Measurements from ENCODE around the gene MLYCD.

The MLYCD gene

DNA sequence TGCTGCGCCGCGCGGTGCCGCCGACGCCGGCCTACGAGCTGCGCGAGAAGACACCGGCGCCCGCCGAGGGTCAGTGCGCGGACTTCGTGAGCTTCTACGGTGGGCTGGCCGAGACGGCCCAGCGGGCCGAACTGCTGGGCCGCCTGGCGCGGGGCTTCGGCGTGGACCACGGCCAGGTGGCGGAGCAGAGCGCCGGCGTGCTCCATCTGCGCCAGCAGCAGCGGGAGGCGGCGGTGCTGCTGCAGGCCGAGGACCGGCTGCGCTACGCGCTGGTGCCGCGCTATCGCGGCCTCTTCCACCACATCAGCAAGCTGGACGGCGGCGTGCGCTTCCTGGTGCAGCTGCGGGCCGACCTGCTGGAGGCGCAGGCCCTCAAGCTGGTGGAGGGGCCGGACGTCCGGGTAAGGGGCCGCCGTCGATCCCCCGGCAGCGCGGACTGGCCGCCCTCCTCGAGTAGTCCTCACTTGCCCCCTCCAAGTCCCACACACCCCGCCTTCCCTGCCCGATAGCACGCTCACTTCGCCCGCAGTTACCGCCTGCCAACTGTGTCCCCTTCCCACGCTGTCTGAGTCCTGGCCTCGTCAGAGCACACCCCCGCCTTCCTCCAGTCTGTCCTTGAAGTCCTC, 470 bp downstream of the MLYCD start:
- DNase-seq: peak in 20 of 56 donors; percentile 9 to 59 (median 44)

GRCh38 chr16:83899978-83900377, 1.1 kb downstream of the MLYCD start:
- DNase-seq: no peak

DNA sequence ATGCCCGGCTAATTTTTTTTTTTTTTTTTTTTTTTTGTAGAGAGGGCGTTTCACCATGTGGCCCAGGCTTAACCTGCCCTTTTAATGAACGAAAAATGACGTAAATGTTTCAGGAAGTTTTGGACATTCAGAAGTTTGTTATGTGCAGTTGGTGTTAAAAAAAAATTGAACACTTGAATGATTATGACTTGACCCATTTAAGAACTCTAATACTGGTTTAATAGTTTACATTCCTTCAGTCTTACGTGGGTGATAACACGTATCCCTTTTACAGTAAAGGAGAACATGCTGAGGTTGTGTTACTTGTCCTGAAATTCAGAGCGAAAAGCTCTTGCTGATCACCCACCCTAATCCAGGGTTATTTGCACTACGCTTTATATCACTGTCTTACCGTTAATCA, 1.7 kb downstream of the MLYCD start:
- no peak for DNase-seq

- peak in 1 of 56 donors; percentile 46 for DNase-seq
Measured at GRCh38 chr16:83901101-83901500, 2.2 kb downstream of the MLYCD start.

DNA sequence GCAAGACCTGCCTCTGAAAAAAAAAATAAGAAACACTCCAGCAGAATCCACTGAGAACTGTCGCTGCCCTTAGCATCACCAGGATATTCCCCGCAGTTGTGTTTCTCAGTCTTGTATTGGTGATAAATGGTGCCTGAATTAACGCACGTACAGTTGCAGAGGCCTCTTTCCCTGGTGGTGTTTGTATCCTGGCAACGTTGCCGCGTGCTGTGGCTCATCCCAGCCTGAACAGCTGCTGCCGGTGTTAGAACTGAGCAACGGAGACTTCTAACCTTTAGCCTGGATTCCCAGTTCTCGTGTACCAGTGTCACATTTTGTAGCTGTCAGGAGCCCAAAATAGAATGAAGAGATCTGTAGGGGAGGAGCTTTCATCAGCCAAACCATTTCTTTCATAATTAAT, 4.8 kb downstream of the MLYCD start:
- peak in 27 of 56 donors; percentile 4 to 66 (median 29) for DNase-seq

DNA sequence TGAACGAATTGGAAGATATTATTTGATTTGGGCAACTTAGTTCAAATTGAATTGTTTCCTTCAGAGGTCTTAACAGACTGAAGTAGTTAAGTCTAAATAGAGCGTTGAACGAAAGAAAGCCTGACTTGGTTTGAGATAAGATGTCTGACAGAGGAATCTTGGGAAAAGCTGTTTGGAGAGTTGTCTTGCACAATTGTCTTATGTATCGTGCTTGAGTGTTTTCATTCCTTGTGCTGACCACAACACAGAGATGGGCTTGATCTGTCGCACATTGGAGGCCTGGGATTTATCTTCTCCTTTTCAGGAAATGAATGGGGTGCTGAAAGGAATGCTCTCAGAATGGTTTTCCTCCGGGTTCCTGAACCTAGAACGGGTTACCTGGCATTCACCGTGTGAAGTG, 7.8 kb downstream of the MLYCD start:
- no peak for DNase-seq

DNA sequence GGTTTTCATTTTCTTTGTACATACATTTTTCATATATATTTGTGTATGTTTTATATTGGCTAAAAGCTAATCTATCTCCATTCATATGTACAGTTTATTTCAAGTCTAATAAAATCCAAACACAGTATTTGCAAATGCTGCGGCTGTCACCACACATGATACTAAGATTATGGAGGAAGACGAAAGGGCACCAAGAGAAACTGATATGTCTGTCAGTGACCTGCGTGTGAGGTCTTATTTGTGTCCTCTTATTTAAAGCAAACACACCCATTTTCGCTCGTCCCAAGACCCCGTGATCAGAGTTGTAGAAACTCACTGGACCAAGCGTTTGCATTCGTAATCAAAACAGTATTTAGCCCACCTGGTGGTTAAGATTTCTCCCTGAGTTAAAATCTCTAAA, 8.2 kb downstream of the MLYCD start:
- DNase-seq: no peak

DNA sequence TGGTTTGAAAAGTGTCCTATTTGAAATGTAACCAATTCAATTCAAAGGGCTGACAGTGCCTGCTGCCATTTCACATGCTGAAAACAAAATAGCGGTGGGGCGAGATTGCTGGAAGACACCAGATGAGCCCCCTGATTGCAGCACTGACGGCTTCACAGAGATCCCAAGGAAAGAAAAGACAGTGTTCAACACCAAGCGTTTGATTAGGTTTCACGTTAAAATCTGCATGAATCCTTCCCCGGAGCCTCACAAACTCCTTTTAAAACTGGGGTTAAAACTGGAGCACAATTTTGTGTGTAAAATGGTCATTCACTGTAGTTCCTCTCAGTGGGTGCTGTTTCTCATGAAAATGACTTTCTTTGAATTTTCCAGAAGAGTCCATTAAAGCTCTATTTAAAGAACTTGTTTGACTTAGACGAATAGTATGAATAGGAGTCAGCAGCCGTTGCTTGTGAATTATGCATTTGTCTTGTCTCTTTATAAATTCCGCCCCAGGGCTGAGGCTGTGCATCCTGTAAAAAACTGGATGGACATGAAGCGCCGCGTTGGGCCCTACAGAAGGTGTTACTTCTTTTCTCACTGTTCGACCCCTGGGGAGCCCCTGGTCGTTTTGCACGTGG, 8.8 kb downstream of the MLYCD start:
- DNase-seq: no peak

DNA sequence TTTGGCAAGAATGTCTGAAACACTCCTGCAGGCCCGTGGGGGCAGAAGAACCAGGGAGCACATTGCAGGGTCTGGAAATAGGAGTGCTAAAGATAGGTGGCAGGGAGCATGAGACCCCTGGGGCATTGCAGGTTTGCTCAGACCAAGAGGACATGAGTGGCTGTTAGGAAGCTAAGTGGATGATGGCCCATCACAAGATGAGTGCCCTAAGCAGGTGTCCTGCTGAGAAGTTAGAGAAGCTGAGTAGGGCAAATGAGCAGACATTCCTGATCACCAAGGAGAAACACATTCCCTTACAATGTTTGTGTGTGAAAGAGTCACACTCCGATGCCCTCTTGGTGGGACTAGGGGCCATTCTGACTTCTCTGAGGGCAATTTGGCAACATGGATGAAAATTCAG, 9.9 kb downstream of the MLYCD start:
- no peak for DNase-seq

DNA sequence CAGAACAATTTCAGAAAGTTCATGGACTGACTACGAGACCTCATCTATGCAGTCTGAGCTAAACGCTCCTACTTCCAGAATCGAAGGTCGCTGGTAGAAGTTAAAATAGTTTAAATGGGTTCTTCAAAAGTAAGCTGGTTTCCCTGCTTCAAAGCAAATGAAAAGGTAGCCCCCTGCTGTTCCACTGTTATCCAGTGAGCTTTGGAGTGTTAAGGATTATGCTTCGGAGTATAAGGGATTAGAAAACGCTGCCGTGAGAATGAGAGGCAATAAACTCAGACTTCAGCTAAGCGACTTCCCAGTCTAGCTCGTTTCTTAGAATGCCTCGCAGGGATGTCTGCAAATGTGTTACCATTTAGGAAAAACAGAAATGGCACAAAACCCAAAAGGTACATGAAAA, 12.4 kb downstream of the MLYCD start:
- no peak for DNase-seq

- no peak for DNase-seq
Measured at GRCh38 chr16:83912519-83913244, 13.8 kb downstream of the MLYCD start.

GRCh38 chr16:83913245-83913633, 14.3 kb downstream of the MLYCD start:
- DNase-seq: no peak

- no peak for DNase-seq
Measured at GRCh38 chr16:83914091-83914710, 15.3 kb downstream of the MLYCD start.

DNA sequence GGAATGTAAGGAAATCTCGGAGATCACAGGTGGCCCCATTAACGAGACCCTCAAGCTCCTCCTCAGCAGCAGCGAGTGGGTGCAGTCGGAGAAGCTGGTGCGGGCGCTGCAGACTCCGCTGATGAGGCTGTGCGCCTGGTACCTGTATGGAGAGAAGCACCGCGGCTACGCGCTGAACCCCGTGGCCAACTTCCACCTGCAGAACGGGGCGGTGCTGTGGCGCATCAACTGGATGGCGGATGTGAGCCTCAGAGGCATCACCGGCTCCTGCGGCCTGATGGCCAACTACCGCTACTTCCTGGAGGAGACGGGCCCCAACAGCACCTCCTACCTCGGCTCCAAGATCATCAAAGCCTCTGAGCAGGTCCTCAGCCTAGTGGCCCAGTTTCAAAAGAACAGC, 16.2 kb downstream of the MLYCD start:
- DNase-seq: no peak

GRCh38 chr16:83915491-83915890, 16.6 kb downstream of the MLYCD start:
- DNase-seq: no peak

- no peak for DNase-seq
Measured at GRCh38 chr16:83917152-83918120, 18.5 kb downstream of the MLYCD start.

DNA sequence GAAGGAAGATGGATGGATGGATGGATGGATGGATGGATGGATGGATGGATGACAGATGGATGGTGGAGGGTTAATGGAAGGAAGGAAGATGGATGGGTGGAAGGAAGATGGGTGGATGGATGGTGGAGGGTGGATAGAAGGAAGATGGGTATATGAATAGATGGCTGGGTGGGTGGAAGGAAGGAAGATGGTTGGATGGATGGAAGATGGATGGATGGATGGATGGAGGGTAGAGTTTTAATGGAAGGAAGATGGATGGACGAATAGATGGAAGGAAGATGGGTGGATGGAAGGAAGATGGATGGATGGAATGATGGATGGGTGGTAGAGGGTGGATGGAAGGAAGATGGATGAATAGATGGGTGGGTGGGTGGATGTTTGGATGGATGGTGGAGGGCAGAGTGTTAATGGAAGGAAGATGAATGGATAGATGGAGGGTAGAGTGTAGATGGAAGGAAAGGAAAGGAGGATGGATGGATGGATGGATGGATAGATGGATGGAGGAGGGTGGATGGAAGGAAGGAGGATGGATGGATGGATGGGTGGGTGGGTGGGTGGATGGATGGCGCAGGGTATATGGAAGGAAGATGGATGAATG, 22.1 kb downstream of the MLYCD start:
- no peak for DNase-seq

DNA sequence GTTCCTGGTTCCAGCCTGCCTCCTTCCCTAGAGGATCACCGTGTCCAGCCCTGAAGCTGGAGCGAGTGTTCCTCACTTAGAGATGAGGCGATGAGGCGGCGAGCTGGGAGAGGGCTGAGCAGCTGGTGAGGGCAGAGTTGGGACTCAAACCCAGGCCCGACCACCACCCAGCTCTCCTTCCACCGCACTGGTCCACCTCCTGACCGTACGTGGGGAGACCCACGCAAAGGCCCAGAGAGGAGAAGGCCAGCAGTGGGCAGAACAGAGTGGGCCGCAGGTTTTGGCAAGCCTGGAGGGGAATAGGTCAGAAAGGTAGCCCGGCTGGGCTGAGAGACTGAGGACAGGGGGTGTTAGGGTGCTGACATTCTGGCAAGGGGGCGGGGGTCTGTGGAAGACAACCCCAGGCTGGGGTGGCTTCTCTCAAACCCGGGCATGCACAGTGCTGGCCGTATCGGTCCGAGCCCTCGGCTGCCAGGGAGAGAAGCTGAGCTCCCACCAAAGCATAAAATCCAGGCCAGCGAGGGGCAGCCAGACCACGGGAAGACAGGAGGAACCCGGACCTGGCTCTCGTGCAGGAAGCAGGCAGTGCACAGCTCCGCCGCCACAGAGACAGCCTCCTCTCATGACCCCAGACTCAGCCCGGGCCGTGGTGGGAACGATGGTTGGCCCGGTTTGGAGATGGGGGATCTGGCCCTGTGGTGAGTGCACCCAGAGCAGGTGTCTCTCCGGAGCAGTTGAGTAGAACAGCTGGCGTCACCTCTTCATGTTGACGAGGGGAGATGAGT, 24.9 kb downstream of the MLYCD start:
- no peak for DNase-seq

DNA sequence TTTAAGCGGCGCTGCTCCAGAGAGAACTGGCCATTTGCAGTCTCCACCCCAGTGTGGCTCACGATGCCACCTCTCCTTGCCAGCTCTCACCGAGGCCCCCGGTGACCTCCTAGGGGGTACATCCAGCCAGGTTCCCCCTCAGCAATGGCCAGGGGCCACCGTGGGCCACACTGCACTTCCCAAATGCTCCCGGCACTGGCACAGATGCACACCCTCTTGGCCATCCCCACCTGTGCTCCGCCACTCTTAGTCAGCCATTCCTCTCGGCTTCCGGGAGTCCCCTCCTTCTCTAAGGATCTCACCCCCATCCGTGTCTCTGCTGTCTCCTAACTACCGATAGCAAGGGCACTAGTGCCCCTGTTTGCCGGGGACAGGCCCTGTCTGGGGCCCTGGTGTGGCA, 25.8 kb downstream of the MLYCD start:
- no peak for DNase-seq
